LNCAP (cell line): ENCODE measurements around the gene CHMP4B.

Source experiments
- TF ChIP-seq, protein P1 (sequence below): fragments of 450-650 bp; IDR thresholded peaks from 2 replicates; pipeline ENCODE4 v1.5.1; 2017; ENCODE audit warnings: mild to moderate bottlenecking

Gene CHMP4B

DNA sequence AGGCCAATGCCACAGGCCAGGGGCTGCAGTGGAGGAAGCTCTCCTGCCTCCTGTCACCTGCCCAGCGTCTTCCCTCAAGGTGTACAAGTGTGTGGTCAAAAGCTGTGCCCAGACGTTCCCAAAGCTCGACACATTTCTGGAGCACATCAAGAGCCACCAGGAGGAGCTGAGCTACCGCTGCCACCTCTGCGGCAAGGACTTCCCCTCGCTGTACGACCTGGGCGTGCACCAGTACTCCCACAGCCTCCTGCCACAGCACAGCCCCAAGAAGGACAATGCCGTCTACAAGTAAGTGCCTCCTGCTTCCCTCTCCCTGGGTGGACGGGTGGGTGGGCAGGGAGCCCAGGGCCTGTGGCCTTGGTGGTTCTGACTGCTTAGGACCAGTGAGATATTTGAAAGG lies 41.1 kb upstream of the CHMP4B start:
- TF ChIP-seq, protein P1, sequence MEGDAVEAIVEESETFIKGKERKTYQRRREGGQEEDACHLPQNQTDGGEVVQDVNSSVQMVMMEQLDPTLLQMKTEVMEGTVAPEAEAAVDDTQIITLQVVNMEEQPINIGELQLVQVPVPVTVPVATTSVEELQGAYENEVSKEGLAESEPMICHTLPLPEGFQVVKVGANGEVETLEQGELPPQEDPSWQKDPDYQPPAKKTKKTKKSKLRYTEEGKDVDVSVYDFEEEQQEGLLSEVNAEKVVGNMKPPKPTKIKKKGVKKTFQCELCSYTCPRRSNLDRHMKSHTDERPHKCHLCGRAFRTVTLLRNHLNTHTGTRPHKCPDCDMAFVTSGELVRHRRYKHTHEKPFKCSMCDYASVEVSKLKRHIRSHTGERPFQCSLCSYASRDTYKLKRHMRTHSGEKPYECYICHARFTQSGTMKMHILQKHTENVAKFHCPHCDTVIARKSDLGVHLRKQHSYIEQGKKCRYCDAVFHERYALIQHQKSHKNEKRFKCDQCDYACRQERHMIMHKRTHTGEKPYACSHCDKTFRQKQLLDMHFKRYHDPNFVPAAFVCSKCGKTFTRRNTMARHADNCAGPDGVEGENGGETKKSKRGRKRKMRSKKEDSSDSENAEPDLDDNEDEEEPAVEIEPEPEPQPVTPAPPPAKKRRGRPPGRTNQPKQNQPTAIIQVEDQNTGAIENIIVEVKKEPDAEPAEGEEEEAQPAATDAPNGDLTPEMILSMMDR: no peak

DNA sequence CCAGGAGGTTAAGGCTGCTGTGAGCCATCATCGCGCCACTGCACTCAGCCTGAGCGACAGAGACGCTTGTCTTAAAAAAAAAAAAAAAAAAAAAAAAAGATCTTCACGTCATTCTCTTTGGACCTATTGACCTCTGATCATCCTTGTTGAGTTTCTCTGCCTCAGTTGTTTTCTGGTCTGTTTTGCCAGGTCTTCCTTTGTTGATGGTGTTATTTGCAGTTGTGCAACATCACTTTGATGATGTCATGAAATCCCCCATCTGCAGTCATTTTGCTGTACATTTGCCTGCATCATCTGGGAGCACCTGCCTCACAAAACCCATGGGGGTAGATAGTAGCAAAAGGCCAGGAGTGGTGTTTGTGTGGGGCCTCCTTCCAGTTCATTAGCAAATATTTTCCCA lies 39.2 kb upstream of the CHMP4B start:
- TF ChIP-seq, protein P1: no peak

DNA sequence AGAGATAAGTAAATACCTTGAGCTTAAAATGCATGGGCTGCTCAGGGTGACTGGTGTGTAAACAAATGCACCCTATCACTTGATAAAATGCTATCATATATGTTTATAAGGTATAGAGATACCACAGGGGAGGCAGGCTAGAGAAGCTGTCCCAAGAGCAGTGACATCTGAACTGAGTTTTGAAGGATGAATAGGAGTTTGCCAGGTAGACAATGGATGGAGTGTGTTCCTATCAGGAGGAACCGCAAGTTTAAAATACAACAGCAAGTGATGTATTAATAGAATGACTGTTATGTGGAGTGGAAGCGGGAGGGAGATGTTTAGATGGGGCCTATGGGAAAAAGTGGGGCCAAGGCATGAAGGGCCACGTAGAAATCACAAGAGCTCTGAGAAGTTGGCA lies 38.7 kb upstream of the CHMP4B start:
- TF ChIP-seq, protein P1: no peak

DNA sequence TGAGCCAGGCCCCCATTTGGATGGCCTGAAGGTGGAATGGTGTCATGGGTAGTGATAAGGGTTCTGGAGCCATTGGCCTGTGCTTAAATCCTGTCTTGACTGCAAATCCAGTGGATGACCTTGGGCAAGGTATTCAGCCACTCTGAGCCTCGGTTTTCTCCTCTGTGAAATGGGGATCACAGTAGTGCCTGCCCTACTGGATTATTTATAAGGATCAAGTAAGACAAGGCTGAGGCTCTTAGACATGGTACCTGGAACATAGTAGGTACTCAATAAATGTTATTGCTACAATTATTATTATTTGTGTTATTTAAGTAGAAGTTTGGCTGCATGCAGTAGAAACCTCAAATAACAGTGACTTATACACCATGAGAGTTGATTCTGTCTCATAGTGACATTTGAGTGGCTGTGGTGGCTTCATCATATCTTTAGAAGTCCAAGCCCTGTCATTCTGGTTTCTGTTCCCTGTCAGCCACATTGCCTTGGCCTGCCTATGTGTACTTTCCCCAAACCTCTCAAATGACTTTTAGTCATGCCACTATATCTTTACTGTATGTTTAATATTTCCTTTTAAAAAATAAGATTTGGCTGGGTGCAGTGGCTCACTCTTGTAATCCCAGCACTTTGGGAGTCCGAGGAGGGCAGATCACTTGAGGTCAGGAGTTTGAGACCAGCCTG lies 37.6 kb upstream of the CHMP4B start:
- TF ChIP-seq, protein P1: no peak

DNA sequence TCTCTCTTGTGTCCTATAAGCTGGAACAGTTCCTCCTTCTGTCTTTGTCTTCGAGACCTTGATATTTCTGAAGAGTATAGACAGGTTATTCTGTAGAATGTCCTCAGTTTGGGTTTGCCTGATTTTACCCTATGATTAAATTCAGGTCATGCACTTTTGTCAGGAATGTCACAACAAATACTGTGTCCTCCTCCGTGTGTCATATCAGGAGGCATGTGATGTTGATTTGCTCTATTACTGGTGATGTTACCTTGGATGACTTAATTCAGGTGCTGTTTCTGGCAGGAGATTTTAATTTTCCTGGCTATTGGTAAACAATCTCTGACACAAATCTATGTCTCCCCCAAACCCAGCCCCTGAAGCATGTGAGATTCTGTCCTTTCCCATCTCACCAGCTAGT lies 33.3 kb upstream of the CHMP4B start:
- TF ChIP-seq, protein P1: no peak

DNA sequence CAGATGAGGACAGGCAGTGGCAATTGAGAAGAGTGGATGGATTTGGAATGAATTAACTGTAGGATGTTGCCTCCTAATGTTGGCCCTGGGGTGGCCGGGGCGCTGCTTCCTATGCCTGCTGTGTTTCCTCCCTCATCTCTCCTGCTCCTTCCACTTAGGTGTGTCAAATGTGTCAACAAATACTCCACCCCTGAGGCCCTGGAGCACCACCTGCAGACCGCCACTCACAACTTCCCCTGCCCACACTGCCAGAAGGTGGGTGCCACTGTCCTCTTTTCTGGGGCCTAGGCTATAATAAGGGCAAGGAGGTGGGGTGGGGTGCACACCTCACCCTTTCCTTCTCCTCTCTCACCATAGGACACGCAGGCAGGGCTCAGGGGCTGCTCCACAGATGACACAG lies 30.0 kb upstream of the CHMP4B start:
- TF ChIP-seq, protein P1: no peak

DNA sequence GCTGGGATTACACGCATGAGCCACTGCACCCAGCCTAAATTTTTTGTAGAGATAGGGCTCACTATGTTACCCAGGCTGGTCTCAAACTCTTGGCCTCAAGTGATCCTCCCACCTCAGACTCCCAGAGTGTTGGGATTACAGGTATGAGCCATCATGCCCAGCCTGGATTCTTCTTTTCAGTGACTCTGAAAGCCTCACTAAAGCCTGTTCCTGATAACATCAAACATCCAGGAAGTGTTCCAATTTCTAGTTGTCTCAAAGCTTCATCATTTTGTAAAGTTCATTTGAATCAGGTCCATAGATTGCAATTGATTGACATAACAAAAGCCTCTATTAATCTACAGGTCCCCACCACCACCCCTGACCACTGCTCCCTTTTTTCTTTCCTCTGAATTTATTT lies 29.2 kb upstream of the CHMP4B start:
- TF ChIP-seq, protein P1: no peak

DNA sequence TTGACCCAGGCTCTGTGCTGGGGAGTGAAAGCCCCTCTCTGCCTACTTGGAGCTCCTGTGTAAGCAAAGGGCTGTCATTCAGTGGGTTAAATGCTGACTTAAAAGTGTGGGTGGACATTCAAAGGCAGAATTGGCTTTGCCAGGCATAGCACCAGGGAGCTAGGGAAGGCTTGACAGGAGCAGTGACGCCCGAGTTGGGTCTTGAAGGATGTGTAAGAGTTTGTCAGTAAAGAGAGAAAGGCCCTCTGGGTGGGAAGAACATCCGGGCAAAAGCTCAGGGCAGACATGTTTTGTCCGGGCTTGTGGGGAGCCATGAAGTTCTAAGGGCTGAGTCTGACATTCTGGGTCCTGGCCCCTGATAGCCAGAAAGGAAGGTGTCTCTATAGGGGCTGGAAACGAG lies 27.9 kb upstream of the CHMP4B start:
- TF ChIP-seq, protein P1: no peak
